ENCODE results near the gene BAD.
"Not testable (repeated sequence)": the region's sequence is repeated elsewhere in the genome, so short reads cannot be mapped to it uniquely, and the experiment has no call there.

BAD gene

DNA sequence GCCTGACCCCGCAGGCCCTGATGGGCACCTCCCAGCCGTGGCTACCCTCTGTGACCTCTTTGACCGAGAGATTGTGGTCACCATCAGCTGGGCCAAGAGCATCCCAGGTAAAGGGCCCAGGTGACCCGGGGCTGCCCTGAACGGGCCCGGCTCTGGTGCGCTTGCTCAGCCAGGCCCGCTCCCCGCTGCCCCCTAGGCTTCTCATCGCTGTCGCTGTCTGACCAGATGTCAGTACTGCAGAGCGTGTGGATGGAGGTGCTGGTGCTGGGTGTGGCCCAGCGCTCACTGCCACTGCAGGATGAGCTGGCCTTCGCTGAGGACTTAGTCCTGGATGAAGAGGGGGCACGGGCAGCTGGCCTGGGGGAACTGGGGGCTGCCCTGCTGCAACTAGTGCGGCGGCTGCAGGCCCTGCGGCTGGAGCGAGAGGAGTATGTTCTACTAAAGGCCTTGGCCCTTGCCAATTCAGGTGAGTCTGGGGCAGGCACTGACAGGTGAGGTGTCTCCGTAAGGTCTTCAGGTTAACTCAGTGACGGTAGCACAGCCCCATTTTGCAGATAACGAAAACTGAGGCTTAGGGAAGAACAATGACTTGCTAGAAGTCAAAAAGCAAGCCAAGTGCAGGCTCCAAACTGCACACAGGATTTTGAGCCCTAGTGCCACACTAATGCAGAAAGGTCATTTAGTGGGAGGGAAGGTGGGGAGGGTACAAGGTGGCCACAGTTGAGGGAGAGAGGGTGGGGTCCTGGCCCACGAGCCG, 30.5 kb upstream of the BAD start:
- no peak for DNase-seq (ENCODE audit: low spot score)

DNA sequence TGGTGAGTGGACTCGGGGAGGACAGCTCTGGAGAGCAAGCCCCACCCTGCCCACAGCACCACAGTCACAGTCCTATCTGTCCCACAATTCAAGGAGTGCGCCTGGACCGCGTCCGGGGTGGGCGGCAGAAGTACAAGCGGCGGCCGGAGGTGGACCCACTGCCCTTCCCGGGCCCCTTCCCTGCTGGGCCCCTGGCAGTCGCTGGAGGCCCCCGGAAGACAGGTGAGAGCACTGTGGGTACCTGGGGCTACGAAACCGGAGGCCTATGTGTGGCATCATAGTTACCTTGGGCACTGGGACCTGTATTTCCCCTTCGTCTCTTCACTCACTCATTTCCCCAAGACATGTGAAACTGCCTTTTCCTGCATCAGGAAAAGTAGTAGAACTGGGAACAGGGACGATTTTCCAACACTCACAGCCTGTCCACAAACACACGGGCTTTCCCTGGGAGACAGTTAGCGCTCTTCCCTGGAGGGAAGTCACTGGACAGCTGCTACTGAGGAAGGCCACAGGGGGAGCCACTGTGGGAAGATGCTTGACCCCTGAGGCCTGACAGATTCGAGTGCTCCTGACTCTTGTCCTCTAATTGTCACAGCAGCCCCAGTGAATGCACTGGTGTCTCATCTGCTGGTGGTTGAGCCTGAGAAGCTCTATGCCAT, 29.8 kb upstream of the BAD start:
- no peak for DNase-seq (ENCODE audit: low spot score)

DNA sequence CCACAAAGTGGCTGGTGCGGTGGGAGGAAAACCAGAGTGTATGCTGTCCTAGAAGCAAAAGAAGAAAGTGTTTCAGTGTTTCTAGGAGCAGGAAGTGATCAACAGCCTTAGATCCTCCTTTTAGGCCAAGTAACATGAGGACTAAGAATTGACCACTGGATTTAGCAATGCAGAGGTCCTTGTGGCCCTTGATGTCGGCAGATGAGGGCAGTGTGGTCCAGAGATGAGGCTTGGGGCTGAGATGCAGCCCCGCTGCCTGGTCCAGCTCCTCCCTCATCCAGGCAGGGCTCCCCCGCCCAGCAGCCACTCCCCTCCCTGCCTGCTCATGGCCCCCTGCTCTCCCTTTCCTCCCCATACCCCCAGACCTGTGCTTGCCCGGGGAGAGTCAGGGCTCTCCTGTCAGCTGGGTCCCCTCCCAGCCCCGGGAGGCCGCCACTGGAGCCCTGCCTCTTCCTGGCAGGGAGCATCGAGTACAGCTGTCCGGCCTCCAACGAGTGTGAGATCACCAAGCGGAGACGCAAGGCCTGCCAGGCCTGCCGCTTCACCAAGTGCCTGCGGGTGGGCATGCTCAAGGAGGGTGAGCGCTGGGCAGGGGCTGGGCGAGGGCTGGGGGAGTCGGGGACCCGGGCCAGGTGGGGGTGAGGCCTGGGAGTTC, 29.2 kb upstream of the BAD start:
- no peak for DNase-seq (ENCODE audit: low spot score)

DNA sequence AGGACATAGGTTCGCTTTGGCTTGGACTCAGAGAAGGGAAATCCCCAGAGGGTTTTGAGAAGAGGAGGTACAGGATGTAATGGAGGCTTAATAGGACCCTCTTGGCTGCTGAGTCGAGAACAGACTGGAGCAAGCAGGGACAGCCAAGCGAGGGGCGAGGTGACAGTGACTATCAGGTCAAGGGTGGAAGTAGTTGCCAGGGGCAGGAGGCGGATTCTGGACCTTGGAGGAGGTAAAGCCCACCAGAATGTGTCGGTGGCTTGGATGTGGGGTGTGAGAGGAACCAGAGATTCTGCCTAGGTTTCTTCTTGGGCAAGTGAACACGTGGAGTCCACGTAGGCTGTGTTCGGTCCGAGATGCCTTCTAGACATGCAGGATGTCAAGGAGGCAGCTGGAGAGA, 28.5 kb upstream of the BAD start:
- DNase-seq (ENCODE audit: low spot score), result no peak

DNA sequence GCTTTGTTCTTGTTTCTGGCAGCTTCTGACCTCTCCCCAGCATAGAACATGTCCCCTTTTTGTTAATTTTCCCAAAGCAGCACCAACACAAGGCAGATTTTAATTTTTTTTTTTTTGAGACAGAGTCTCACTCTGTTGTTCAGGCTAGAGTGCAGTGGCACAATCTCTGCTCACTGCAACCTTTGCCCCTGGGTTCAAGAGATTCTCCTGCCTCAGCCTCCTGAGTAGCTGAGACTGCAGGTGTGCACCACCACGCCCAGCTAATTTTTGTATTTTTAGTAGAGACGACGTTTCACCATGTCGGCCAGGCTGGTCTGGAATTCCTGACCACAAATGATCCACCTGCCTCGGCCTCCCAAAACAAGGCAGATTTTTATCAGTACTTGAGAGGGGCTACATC, 23.3 kb upstream of the BAD start:
- DNase-seq (ENCODE audit: low spot score), result not testable (repeated sequence)

DNA sequence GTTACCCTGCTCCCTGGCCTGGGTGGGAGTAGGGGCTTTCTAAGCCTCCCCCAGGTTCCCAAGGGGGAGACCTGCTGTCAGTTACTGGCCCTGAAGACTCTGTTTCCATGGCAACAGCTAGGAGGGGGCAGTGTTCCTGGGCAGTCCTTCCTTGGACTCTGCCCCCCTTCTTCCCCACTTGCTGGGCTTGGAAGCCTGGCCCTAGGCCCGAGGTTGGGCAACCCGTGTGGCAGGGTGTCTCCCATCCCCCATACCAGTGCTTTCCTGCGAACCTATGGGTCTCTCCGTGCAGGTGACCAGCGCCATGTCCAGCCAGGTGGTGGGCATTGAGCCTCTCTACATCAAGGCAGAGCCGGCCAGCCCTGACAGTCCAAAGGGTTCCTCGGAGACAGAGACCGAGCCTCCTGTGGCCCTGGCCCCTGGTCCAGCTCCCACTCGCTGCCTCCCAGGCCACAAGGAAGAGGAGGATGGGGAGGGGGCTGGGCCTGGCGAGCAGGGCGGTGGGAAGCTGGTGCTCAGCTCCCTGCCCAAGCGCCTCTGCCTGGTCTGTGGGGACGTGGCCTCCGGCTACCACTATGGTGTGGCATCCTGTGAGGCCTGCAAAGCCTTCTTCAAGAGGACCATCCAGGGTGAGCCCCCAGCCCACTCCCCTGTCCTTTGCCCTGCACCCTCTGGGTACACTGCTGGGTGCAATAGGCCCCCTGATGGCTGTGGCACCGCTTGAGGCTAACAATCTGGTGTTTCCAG, 22.6 kb upstream of the BAD start:
- DNase-seq (ENCODE audit: low spot score), result no peak

DNA sequence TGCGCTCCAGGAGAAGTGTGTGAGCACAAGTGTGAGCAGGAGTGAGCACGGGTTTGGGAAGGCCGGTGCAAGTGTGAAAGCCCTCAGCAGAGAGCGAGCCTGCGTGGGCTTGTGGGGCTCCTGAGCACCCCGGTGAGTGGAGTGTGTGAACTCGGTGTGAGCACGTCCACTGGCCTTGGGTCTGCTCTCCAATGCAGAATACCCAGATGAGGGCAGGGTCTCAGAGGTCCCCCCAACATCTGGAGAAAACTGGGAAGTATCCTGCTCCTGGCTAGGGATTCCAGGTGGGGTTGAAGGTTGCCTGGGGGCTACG, 22.1 kb upstream of the BAD start:
- DNase-seq (ENCODE audit: low spot score), result no peak

DNA sequence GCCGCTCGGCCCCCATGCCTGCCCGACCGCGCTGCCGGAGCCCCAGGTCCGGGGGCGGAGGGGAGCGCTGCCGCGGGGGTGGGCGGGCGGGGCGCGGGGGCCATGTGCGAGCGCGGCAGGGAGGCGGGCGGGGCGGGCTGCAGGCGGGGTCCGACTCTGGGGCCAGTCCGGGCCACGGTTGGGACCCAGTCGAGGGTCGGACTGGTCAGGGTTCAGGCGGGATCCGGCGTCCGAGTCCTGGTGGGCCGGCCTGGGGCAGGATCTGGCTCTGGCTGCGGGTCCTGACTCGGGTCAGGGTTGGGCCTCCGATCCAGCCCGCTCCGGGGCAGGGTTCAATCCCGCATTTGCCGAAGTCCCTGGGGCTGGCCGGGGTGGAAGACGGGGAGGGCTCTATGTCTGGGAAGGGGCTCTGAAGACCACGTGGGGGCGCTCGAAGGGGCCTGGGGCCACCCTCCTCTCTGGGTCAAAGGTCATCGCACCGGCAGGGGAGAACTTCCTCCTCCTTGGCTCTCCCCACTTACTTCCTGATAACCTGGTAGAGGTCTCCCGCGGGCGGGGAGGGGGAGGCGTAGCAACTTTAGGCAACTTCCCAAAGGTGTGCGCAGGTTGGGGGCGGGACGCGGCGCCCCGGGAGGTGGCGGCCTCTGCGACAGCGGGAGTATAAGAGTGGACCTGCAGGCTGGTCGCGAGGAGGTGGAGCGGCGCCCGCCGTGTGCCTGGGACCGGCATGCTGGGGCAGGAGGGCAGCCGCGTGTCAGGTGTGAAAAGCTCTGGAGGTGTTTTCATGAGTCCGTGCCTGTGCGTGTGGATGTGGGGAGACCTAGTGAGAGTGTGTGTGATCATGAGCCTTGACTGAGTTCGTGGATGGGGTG, 21.5 kb upstream of the BAD start:
- DNase-seq (ENCODE audit: low spot score), result peak; percentile 58

DNA sequence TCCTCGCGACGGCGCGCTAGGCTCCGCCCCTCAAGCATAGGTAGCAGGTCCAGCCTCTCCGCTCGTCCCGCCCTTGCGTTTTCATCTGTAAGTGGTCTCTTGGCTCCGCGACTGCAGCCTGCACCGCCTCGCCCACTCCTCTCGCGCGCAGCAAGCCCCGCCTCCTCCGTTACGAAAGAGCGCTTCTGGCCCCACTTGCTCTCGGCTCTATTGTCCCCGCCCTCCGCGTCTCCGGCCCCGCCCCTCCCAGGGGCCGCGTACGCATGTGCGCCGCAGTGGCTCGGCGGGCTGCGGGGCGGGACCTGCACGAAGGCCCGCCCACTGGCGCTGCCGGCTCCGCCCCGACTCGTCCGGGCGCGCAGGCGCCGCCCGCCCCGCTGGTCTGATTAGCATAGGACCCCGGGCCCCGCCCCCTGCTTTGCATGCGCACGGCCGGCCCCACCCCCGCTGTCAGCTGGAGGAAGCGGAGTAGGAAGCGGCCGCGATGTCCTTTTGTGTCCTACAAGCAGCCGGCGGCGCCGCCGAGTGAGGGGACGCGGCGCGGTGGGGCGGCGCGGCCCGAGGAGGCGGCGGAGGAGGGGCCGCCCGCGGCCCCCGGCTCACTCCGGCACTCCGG, 20.7 kb upstream of the BAD start, which contains the start of gene ESRRA:
ESRRA (plus strand) TSS at position 450 of the 616 bp plus-strand sequence. CDS start 1,656 bp downstream, outside the sequence.
- peak; percentile 93 for DNase-seq (ENCODE audit: low spot score)

DNA sequence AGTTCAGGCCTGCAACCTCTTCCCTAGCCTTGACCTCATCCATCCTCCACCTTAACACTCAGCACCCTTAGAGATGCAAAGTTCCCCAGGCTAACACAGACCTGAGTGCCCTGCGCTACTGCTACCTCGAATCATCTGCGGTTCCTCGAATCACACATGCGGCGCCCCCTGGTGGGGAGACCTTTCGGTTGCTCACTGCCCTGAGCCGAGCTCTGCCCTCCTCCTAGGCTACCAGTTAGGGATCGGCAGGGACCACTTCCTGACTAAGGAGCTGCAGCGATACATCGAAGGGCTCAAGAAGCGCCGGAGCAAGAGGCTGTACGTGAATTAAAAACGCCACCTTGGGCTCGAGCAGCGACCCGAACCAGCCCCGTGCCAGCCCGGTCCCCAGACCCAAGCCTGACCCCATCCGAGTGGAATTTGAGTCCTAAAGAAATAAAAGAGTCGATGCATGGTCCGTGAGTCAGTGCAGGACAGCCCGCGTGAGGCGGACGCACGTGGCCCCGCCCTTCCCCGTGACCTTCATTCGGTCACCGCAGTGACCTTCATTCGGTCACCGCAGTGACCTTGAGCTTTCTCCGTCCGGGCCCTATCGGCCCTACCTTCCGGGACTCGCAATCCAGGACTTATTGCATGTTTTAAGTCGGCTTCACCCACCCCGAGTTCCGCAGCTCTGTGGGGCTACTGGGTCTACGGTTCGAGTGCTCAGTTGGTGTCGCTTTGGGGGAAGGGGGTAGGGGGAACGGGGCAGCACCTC, 20.0 kb upstream of the BAD start:
- DNase-seq (ENCODE audit: low spot score), result peak; percentile 82

DNA sequence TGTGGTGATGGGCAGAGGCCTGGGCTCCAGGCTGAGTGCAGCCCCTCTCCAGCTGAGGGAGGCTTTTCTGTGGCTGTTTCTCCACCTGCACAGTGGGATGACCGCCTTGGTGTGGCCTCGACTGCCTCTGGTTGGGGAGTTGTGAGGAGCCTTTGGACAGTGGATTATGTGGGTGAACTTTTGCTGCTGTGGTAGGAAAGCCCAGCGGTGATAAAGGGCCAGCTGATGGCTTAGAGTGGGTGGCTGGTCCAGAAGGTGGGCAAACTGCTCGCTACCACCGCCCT, 19.5 kb upstream of the BAD start:
- DNase-seq (ENCODE audit: low spot score), result no peak

DNA sequence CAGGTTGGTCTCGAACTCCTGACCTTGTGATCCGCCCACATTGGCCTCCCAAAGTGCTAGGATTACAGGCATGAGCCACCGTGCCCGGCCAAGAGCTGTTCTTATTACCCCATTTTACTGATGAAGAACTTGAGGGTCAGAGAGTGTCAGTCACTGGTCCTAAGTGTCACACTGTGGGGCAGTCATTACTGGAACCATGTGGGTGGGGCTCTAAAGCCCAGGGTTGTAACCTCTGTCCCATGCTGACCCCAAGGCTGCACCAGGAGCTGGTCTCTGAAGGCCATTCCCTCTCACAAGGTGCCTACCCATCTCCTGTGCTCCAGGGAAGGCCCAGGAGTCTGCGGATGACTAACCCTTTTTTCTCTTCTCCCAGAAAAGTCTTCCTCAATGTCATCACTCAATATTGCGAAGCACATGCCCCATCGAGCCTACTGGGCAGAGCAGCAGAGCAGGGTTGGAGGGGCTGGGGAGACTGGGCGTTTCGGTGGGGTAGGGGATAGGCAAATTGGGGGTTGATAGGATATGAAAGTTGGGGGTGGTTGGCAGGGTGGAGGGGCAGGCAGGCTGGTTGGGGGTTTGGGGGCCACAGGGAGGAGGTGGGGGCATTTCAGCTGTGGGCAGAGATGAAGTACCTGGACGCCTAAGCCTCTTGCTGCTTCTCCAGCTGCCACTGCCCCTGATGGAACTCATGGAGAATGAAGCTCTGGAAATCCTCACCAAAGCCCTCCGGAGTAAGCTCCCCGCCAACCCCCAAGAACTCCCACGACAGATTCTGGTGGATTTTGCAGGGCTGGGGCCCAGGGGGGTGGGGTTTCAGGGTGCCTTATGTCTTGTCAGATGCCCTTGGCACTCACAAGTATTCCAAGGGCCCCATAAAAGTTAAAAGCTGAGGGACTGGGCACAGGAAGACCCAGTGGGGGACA, 18.9 kb upstream of the BAD start:
- DNase-seq (ENCODE audit: low spot score), result no peak

DNA sequence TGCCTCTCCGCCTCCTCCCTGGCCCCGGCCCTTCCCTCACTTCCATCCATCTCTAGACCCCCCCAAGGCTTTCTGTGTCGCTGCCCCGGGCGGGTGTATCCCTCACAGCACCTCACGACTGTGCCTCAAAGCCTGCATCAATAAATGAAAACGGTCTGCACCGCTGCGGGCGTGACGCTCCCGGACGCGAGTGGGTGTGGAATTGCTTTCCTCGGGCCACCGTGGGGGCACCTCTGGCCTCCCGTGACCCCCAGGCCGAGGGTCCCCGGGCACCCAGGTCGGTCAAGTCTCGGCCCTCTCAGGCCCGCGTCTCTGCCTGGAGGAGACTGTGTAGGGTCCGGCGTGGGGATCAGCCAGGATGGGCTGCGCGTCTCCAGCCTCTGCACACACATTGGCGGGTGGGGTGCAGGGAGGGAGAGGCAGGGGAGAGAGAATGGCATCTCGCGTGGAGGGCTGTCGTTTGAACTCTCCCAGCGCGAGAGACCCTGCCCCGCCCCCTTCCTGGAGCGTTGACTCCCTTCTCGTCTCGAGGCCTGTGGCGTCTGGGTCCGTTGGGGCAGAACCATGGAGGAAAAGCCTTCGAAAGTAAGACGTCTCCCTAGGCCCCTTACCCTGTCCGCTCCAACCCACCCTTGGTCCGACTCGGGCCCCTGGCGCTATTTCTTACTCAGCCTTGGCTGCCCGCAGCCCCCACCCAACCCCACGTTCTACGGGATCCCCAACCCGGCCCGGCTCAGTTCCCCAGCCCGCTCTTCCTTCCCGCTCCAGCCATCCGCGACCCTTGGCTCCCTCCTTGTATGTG, 15.6 kb upstream of the BAD start, which contains the start of gene CATSPERZ:
CATSPERZ (plus strand) TSS at position 512 of the 802 bp plus-strand sequence; CDS start at position 565, 53 bp downstream.
- peak; percentile 62 for DNase-seq (ENCODE audit: low spot score)

DNA sequence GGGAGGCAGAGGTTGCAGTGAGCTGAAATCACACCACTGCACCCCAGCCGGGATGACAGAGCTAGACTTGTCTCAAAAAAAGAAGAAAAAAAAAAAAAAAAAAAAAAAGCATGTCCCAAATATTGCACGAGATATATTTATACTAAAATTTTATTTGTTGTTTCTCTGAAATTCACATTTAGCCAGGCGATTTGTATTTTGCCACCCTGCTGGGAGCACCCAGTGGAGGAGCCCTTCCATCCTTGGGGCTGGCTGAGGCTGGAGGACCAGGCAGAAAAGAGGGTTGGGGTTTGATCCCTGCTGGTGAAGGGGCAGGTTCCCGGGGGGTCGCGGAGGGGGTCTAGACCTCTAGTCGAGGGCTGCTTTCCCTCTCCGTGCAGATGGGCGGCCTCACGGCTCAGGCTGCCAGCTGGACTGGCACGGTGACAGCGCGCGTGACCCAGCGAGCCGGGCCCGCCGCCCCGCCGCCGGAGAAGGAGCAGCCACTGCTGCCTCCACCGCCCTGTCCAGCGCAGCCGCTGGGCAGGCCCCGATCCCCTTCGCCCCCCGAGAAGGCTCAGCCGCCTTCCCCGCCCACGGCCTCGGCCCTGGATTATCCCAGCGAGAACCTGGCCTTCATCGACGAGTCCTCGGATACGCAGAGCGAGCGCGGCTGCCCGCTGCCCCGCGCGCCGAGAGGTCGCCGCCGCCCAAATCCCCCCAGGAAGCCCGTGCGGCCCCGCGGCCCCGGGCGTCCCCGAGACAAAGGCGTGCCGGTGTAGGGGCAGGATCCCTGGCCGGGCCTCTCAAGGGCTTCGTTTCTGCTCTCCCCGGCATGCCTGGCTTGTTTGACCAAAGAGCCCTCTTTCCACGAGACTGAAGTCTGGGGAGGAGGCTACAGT, 14.7 kb upstream of the BAD start:
- DNase-seq (ENCODE audit: low spot score), result no peak

DNA sequence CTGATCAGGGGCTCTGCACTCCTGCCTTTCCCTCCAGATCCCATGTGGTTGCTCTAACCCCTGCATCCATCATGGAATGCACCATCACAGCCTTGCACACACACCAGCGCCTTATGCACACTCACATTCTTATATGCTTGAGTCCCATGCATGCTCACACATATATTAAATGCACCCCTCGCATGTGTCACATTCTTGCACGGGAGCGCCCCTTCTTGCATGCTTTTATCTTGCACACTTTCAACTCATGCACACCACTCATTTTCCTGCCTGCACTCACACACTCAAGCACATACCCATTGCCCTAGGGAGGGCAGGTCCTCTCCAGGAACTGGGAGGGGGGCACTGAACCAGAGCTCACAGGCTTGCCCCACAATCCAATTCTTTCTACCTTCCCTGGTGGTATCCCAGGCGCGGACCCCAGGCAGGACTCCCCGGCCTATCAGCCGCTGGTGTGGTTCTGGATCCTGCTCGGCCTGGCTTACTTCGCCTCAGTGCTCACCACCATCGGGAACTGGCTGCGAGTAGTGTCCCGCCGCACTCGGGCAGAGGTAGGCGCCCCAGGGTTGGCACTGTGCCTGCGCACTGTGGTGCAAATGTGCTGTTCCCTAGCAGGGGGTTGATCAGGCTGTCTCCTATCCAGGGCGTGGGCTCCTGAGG, 13.4 kb upstream of the BAD start:
- DNase-seq (ENCODE audit: low spot score), result peak; percentile 10

DNA sequence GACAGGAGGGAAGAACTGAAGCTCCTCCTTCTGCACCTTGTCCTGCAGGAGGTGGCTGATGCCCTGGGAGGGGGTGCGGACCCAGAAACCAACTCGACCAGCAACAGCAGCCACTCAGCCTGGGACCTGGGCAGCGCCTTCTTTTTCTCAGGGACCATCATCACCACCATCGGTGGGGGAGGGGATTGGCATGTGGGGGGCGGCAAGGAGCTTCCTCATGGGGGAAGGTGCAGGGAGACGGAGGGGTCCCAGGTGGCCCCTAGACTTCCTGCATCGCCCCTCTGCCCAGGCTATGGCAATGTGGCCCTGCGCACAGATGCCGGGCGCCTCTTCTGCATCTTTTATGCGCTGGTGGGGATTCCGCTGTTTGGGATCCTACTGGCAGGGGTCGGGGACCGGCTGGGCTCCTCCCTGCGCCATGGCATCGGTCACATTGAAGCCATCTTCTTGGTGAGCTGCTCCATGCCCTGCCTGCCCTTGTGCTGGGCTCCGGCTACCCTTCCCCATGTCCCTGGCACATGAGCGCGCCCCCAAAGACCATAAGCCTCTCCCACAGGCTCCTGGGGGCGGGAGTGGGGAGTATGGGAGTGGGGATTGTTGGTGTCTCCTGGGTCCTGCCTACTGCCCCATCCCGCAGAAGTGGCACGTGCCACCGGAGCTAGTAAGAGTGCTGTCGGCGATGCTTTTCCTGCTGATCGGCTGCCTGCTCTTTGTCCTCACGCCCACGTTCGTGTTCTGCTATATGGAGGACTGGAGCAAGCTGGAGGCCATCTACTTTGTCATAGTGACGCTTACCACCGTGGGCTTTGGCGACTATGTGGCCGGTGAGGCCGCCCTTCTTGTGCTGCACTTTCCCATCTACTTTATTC, 12.6 kb upstream of the BAD start:
- no peak for DNase-seq (ENCODE audit: low spot score)

All from iPS-NIHi11 (cell line).